AG04449 (cell line): ENCODE data around the gene GPC1.

Experiments used
- CTCF ChIA-PET: fragments of 350-600 bp; formaldehyde crosslinking; extraction: SDS; loops from one replicate; lab custom pipeline; 2021; ENCODE audit warnings: antibody characterized with exemption; lab: Yijun Ruan, JAX
- POLR2A ChIA-PET: fragments of 400-600, 350-600 bp; formaldehyde crosslinking; extraction: SDS; loops from one replicate; lab custom pipeline; 2020; ENCODE audit warnings: antibody characterized with exemption, inconsistent platforms; lab: Yijun Ruan, JAX
- DNase-seq: peaks from one replicate; pipeline ENCODE4 v3.0.0-alpha.2; 2010; ENCODE audit warnings: low read depth, low spot score
- H3K4me3 ChIP-seq: 2 replicates; pipeline ENCODE4 v1.5.1; 2011; ENCODE audit warnings: low read depth, mild to moderate bottlenecking, control low read depth, low read length
- TF ChIP-seq, protein P1 (sequence below): IDR thresholded peaks from one replicate; pipeline ENCODE4 v1.5.1; 2011; ENCODE audit warnings: mild to moderate bottlenecking, moderate library complexity, low read length, control low read depth, inconsistent platforms; ENCODE audit not compliant: insufficient read depth; ENCODE audit errors: missing control alignments

Gene GPC1

DNA sequence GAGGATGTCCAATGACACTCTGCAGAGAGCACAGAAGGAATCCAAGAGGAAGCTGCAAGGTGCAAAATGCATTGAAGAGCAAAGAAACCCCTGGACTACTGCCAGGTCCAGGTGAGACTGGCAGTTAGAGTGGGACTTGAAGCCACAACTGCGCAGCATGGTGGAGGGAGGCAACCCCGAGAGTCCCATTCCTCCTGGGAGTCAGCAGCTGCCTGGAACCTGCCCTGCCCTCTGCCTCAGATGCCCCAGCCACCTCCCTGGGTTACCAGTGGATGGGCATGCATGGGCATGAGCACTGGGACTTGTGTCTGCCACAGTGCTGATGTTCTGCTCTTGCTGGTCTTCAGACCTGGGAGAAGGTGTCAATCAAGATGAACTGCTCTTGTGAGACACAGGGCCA is 79.2 kb downstream of the GPC1 start:
- no peak for DNase-seq
- TF ChIP-seq, protein P1, sequence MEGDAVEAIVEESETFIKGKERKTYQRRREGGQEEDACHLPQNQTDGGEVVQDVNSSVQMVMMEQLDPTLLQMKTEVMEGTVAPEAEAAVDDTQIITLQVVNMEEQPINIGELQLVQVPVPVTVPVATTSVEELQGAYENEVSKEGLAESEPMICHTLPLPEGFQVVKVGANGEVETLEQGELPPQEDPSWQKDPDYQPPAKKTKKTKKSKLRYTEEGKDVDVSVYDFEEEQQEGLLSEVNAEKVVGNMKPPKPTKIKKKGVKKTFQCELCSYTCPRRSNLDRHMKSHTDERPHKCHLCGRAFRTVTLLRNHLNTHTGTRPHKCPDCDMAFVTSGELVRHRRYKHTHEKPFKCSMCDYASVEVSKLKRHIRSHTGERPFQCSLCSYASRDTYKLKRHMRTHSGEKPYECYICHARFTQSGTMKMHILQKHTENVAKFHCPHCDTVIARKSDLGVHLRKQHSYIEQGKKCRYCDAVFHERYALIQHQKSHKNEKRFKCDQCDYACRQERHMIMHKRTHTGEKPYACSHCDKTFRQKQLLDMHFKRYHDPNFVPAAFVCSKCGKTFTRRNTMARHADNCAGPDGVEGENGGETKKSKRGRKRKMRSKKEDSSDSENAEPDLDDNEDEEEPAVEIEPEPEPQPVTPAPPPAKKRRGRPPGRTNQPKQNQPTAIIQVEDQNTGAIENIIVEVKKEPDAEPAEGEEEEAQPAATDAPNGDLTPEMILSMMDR, result no peak
- no peak overlapping the region for H3K4me3 ChIP-seq
- ChIA-PET POLR2A (no interaction called here), CTCF (interaction anchor here (0.6 to 5.3 kb wide), 35 partner anchors 8 to 332 kb away, joined by 3 to 98 read pairs (median 6); partner anchors contain the start of gene CAPN10)

DNA sequence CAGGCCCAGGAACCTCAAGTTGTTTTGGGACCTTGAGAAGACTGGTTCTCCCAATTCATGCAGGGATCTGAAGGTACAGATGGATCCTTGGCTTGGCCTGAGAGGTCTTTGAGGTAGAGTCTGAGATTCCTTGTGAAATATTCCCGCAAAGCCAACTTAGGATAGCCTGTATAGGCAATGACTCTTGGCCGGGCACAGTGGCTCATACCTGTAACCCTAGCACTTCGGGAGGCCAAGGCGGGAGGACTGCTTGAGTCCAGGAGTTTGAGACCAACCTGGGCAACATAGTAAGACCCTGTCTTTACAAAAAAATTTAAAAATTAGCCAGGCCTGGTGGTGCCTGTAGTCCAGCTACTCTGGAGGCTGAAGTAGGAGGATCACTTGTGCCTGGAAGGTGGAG is 81.9 kb downstream of the GPC1 start:
- ChIA-PET POLR2A (no interaction called here), CTCF (interaction anchor here (1.0 to 2.0 kb wide), 4 partner anchors 48 to 327 kb away, joined by 3 to 10 read pairs (median 6); no protein-coding TSS in a partner anchor)
- TF ChIP-seq, protein P1, result no peak
- no peak for DNase-seq
- no peak overlapping the region for H3K4me3 ChIP-seq
